Right lobe of liver (tissue), 4 donors: ENCODE data around the gene DCC.

Experiments
- CTCF ChIP-seq, 4 donors: fragments of 200-600 bp in 3 of 4; fragments of 450-650 bp in 1 of 4; IDR thresholded peaks; one replicate each; pipeline versions ENCODE4 v1.5.1 to v1.8.0; 2016 to 2022; ENCODE audit warnings: antibody characterized with exemption in 4 of 4, mild to moderate bottlenecking in 2 of 4
- POLR2A ChIP-seq: fragments of 450-650 bp; IDR thresholded peaks from one replicate; pipeline ENCODE4 v1.6.1; 2017; ENCODE audit warnings: antibody characterized with exemption, mild to moderate bottlenecking
- donor health status: DM: no; HTN: no; CAD: no.
- donor health status: DM: no; HTN: no; CAD: no.
- donor health status: DM: no; HTN: yes; CAD: no.

- no peak for TF ChIP-seq CTCF (IDR thresholded peaks at IDR 0.05)
- no peak for TF ChIP-seq POLR2A
Observed at GRCh38 chr18:52437161-52437560, 97.2 kb downstream of the DCC start.
